ENCODE data around the gene ELOVL5.

GRCh38 chr6:53233309-53233708 lies 115.4 kb downstream of the ELOVL5 start:
- TF ChIP-seq CTCF (IDR thresholded peaks at IDR 0.05; ENCODE audit: low read depth, low read length) (no peak), EZH2phosphoT487 (IDR thresholded peaks at IDR 0.05; ENCODE audit: low read depth) (no peak)

Measured in OCI-LY3 (cell line).